Duodenal mucosa (tissue), 2 donors: ENCODE measurements around the gene NOP53.
"Not testable (repeated sequence)": the region's sequence is repeated elsewhere in the genome, so short reads cannot be mapped to it uniquely, and the experiment has no call there.

Source experiments
- H3K27ac ChIP-seq: one replicate; pipeline ENCODE4 v1.7.0; 2013; ENCODE audit warnings: low read depth, low read length
- H3K27me3 ChIP-seq, 2 donors: one replicate each; pipeline ENCODE4 v1.7.0; 2013; ENCODE audit warnings: low read length in 2 of 2, control low read depth in 1 of 2; ENCODE audit not compliant: insufficient read depth in 2 of 2, control insufficient read depth in 1 of 2
- H3K36me3 ChIP-seq, 2 donors: one replicate each; pipeline ENCODE4 v1.7.0; 2013; ENCODE audit warnings: low read length in 2 of 2, control low read depth in 1 of 2; ENCODE audit not compliant: insufficient read depth in 2 of 2, control insufficient read depth in 1 of 2
- H3K4me1 ChIP-seq, 2 donors: one replicate each; pipeline ENCODE4 v1.7.0; 2013; ENCODE audit warnings: low read length in 2 of 2, control low read depth in 1 of 2; ENCODE audit not compliant: insufficient read depth in 2 of 2, control insufficient read depth in 1 of 2
- H3K4me3 ChIP-seq, 2 donors: one replicate each; pipeline ENCODE4 v1.7.0; 2013; ENCODE audit warnings: low read length in 2 of 2, low read depth in 1 of 2
- H3K9ac ChIP-seq, 2 donors: one replicate each; pipeline ENCODE4 v1.7.0; 2013; ENCODE audit warnings: low read length in 2 of 2, low read depth in 1 of 2
- H3K9me3 ChIP-seq, 2 donors: one replicate each; pipeline ENCODE4 v1.7.0; 2013; ENCODE audit warnings: low read length in 2 of 2, control low read depth in 1 of 2; ENCODE audit not compliant: control insufficient read depth in 1 of 2

The NOP53 gene

GRCh38 chr19:47789811-47790210 lies 44.5 kb downstream of the NOP53 start:
- H3K9me3 ChIP-seq, H3K9ac ChIP-seq, H3K4me3 ChIP-seq, H3K27me3 ChIP-seq, H3K27ac ChIP-seq, H3K4me1 ChIP-seq: not testable (repeated sequence)
- peaks cover 0 to 20% of the 10 kb centered on the region in 2 donors for H3K36me3 ChIP-seq

- Histone ChIP-seq H3K4me3 (no peak overlapping the region), H3K27ac (no peak overlapping the region), H3K9me3 (peaks cover 0 to 4% of the 10 kb centered on the region in 2 donors), H3K36me3 (peaks cover 0 to 14% of the 10 kb centered on the region in 2 donors), H3K27me3 (no peaks in the 10 kb centered on the region), H3K4me1 (no peaks in the 10 kb centered on the region), H3K9ac (no peak overlapping the region)
These were observed 45.1 kb downstream of the NOP53 start for GRCh38 chr19:47790398-47790814.

GRCh38 chr19:47792616-47793015 lies 47.3 kb downstream of the NOP53 start:
- no peaks in the 10 kb centered on the region for H3K27me3 ChIP-seq
- H3K9ac ChIP-seq: no peak overlapping the region
- no peak overlapping the region for H3K4me3 ChIP-seq
- H3K4me1 ChIP-seq: no peaks in the 10 kb centered on the region
- H3K36me3 ChIP-seq: no peaks in the 10 kb centered on the region
- H3K9me3 ChIP-seq: peaks cover 0 to 4% of the 10 kb centered on the region in 2 donors
- H3K27ac ChIP-seq: no peak overlapping the region

- Histone ChIP-seq H3K27me3 (peaks cover 0 to 5% of the 10 kb centered on the region in 2 donors), H3K36me3 (no peaks in the 10 kb centered on the region), H3K27ac (no peak overlapping the region), H3K9me3 (peaks cover 0 to 4% of the 10 kb centered on the region in 2 donors), H3K9ac (no peak overlapping the region), H3K4me1 (no peaks in the 10 kb centered on the region), H3K4me3 (no peak overlapping the region)
These were observed 49.2 kb downstream of the NOP53 start for GRCh38 chr19:47794526-47794925.

- Histone ChIP-seq H3K27ac (no peak overlapping the region), H3K9ac (no peak overlapping the region)
These were observed 51.4 kb downstream of the NOP53 start for GRCh38 chr19:47796785-47797184.

GRCh38 chr19:47797996-47798903 lies 52.9 kb downstream of the NOP53 start:
- Histone ChIP-seq H3K27me3 (peaks cover 0 to 5% of the 10 kb centered on the region in 2 donors), H3K9me3 (no peaks in the 10 kb centered on the region), H3K4me1 (no peaks in the 10 kb centered on the region), H3K4me3 (no peak overlapping the region), H3K36me3 (no peaks in the 10 kb centered on the region), H3K27ac (no peak overlapping the region), H3K9ac (no peak overlapping the region)

More at GRCh38 chr19:47796785-47797184, 51.4 kb downstream of the NOP53 start:
- Histone ChIP-seq H3K4me3 (no peak overlapping the region), H3K27me3 (peaks cover 0 to 5% of the 10 kb centered on the region in 2 donors), H3K4me1 (no peaks in the 10 kb centered on the region), H3K36me3 (no peaks in the 10 kb centered on the region), H3K9me3 (peaks cover 0 to 4% of the 10 kb centered on the region in 2 donors)

GRCh38 chr19:47798904-47799266 lies 53.5 kb downstream of the NOP53 start:
- no peak overlapping the region for H3K4me3 ChIP-seq
- H3K4me1 ChIP-seq: no peaks in the 10 kb centered on the region
- H3K9ac ChIP-seq: no peak overlapping the region
- H3K27ac ChIP-seq: no peak overlapping the region
- H3K9me3 ChIP-seq: no peaks in the 10 kb centered on the region
- H3K36me3 ChIP-seq: no peaks in the 10 kb centered on the region
- peaks cover 0 to 5% of the 10 kb centered on the region in 2 donors for H3K27me3 ChIP-seq

GRCh38 chr19:47801270-47801669 lies 55.9 kb downstream of the NOP53 start:
- Histone ChIP-seq H3K27me3 (peaks cover 0 to 5% of the 10 kb centered on the region in 2 donors), H3K36me3 (no peaks in the 10 kb centered on the region), H3K4me1 (no peaks in the 10 kb centered on the region), H3K27ac (no peak overlapping the region), H3K9me3 (no peaks in the 10 kb centered on the region), H3K4me3 (no peak overlapping the region), H3K9ac (no peak overlapping the region)

GRCh38 chr19:47802521-47803043 lies 57.2 kb downstream of the NOP53 start:
- H3K9me3 ChIP-seq: no peaks in the 10 kb centered on the region
- no peak overlapping the region for H3K4me3 ChIP-seq
- no peaks in the 10 kb centered on the region for H3K36me3 ChIP-seq

GRCh38 chr19:47803148-47803547 lies 57.8 kb downstream of the NOP53 start:
- not testable (repeated sequence) for H3K4me1 ChIP-seq, H3K36me3 ChIP-seq, H3K9ac ChIP-seq, H3K9me3 ChIP-seq, H3K27me3 ChIP-seq, H3K4me3 ChIP-seq, H3K27ac ChIP-seq

More at GRCh38 chr19:47802521-47803043, 57.2 kb downstream of the NOP53 start:
- peaks cover 0 to 5% of the 10 kb centered on the region in 2 donors for H3K27me3 ChIP-seq
- H3K27ac ChIP-seq: no peak overlapping the region
- no peaks in the 10 kb centered on the region for H3K4me1 ChIP-seq
- no peak overlapping the region for H3K9ac ChIP-seq
